ENCODE measurements around the gene BIN1. TPM values are rescaled to one million over a fixed set of nuclear protein-coding genes. Genes with fewer than 3 reads are reported as not detected.

Gene BIN1
- total and polyA plus RNA-seq, 2 experiments from 2014 or later: 23.9 to 33.0 TPM

DNA sequence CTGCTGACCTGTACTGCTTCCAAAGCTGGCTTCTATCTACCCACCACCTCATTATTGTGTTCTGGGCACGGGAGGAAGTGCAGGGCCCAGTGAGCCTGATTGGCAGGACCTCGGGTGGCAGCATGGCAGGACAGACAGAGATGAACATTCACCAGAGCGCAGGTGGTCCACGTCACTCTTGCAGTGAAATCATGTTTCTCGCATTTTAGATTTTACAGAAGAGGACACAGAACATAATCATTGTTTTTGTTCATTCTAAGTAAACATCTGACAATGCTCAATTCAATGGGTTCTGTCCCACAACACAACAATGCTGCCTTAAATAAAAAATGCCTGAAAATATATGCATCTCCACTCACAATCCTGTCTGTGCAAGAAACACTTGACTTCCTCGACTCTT is 11.5 kb upstream of the BIN1 start:
- in situ Hi-C loops (cut with MboI): no loop called here
- H3K9me3 ChIP-seq (ENCODE audit: low read depth): no peaks in the 10 kb centered on the region
- TF ChIP-seq EZH2 (IDR thresholded peaks at IDR 0.05; ENCODE audit: insufficient read depth, poor library complexity, severe bottlenecking): no peak
- TF ChIP-seq EZH2phosphoT487 (IDR thresholded peaks at IDR 0.05; ENCODE audit: insufficient read depth, low read depth): no peak

DNA sequence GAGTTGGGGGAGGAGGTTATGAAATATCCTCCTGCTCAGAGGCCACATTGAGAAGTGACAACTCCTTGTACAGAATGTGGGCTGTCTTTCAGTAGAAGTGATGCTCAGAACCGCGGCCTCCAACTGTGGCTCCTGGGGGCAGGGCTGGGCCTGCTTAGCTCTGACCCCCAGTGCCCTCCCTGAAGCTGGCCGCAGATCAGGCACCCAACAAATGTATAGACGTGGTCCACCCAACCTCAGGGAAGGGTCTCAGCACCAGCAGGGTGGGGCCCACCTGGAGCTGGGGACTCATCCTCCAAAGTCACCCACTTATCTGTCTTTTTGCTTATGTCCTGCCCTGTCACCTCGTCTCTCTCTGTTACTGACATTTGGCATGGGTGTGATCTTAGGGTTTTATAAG is 11.1 kb upstream of the BIN1 start:
- Histone ChIP-seq H3K36me3 (ENCODE audit: low read depth) (no peaks in the 10 kb centered on the region), H2AFZ (no peak overlapping the region), H3K9me3 (ENCODE audit: low read depth) (no peaks in the 10 kb centered on the region), H3K9me2 (ENCODE audit: insufficient read depth) (no peaks in the 10 kb centered on the region), H3K4me2 (ENCODE audit: unreplicated experiment) (no peak overlapping the region), H3K4me1 (ENCODE audit: insufficient read depth) (peaks cover 17% of the 10 kb centered on the region), H3K4me3 (no peak overlapping the region), H3K9ac (no peak overlapping the region), H3F3A (ENCODE audit: insufficient read depth) (peaks cover 18% of the 10 kb centered on the region), H3K27ac (no peak overlapping the region), H3K79me2 (ENCODE audit: insufficient read depth) (no peaks in the 10 kb centered on the region), H3K27me3 (replicated peaks; ENCODE audit: insufficient read depth) (no peaks in the 10 kb centered on the region; the same call in 1 of the 2 replicates), H4K20me1 (ENCODE audit: insufficient read depth) (no peaks in the 10 kb centered on the region)
- WGBS, 2 experiments (ENCODE audit: low coverage in 1 of 2, low lambda C conversion rate in 2 of 2, missing lambda C conversion rate in 2 of 2): 92 to 98% methylated on average over 5 of the region's 5 CpGs
- TF ChIP-seq EZH2 (IDR thresholded peaks at IDR 0.05; ENCODE audit: insufficient read depth, poor library complexity, severe bottlenecking) (no peak), EZH2phosphoT487 (IDR thresholded peaks at IDR 0.05; ENCODE audit: insufficient read depth, low read depth) (no peak)
- in situ Hi-C loops (cut with MboI): no loop called here
- no peak for DNase-seq

More for the DNA sequence above, 11.5 kb upstream of the BIN1 start:
- Histone ChIP-seq H3K36me3 (ENCODE audit: low read depth) (no peaks in the 10 kb centered on the region), H3K4me2 (ENCODE audit: unreplicated experiment) (no peak overlapping the region), H3K27me3 (replicated peaks; ENCODE audit: insufficient read depth) (no peaks in the 10 kb centered on the region; the same call in 1 of the 2 replicates), H4K20me1 (ENCODE audit: insufficient read depth) (no peaks in the 10 kb centered on the region), H3K9me2 (ENCODE audit: insufficient read depth) (no peaks in the 10 kb centered on the region), H3K4me1 (ENCODE audit: insufficient read depth) (peaks cover 17% of the 10 kb centered on the region), H3K27ac (no peak overlapping the region), H3K4me3 (no peak overlapping the region), H2AFZ (no peak overlapping the region), H3K79me2 (ENCODE audit: insufficient read depth) (no peaks in the 10 kb centered on the region), H3K9ac (no peak overlapping the region), H3F3A (ENCODE audit: insufficient read depth) (peaks cover 18% of the 10 kb centered on the region)
- 88 to 92% methylated on average over 6 of the region's 6 CpGs for WGBS, 2 experiments (ENCODE audit: low coverage in 1 of 2, low lambda C conversion rate in 2 of 2, missing lambda C conversion rate in 2 of 2)
- DNase-seq: no peak

DNA sequence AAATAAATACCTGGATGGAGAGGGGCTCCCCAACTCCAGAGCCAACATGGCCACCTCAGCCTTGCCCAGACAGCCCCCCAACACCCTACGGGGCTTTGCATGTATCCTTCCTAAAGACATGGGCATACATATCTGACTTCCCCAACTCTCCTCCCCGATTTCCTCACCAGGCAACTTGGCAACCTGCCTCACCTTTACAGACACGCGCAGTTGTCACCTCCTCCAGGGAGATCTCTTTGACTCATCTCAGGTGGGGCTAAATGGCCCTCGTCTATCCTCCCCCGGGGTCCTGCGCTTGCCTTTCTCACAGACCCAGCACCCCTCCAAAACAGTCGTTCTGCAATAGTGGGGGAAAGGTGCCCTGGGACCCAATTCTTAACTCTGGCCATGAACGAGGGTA is 10.6 kb upstream of the BIN1 start:
- DNase-seq: no peak
- H3K4me2 ChIP-seq (ENCODE audit: unreplicated experiment): no peak overlapping the region
- no peak overlapping the region for H3K9ac ChIP-seq
- H3K9me3 ChIP-seq (ENCODE audit: low read depth): no peaks in the 10 kb centered on the region
- no peaks in the 10 kb centered on the region; the same call in 1 of the 2 replicates for H3K27me3 ChIP-seq (replicated peaks; ENCODE audit: insufficient read depth)
- no peaks in the 10 kb centered on the region for H3K79me2 ChIP-seq (ENCODE audit: insufficient read depth)
- H3K27ac ChIP-seq: no peak overlapping the region
- no peak overlapping the region for H2AFZ ChIP-seq
- no peaks in the 10 kb centered on the region for H3K9me2 ChIP-seq (ENCODE audit: insufficient read depth)
- 90 to 91% methylated on average over 9 of the region's 9 CpGs for WGBS, 2 experiments (ENCODE audit: low coverage in 1 of 2, low lambda C conversion rate in 2 of 2, missing lambda C conversion rate in 2 of 2)
- TF ChIP-seq EZH2phosphoT487 (IDR thresholded peaks at IDR 0.05; ENCODE audit: insufficient read depth, low read depth) (no peak), EZH2 (IDR thresholded peaks at IDR 0.05; ENCODE audit: insufficient read depth, poor library complexity, severe bottlenecking) (no peak)
- no peak overlapping the region for H3K4me3 ChIP-seq
- peaks cover 18% of the 10 kb centered on the region for H3F3A ChIP-seq (ENCODE audit: insufficient read depth)
- no peaks in the 10 kb centered on the region for H4K20me1 ChIP-seq (ENCODE audit: insufficient read depth)
- in situ Hi-C loops (cut with MboI): no loop called here
- peaks cover 17% of the 10 kb centered on the region for H3K4me1 ChIP-seq (ENCODE audit: insufficient read depth)
- no peaks in the 10 kb centered on the region for H3K36me3 ChIP-seq (ENCODE audit: low read depth)

DNA sequence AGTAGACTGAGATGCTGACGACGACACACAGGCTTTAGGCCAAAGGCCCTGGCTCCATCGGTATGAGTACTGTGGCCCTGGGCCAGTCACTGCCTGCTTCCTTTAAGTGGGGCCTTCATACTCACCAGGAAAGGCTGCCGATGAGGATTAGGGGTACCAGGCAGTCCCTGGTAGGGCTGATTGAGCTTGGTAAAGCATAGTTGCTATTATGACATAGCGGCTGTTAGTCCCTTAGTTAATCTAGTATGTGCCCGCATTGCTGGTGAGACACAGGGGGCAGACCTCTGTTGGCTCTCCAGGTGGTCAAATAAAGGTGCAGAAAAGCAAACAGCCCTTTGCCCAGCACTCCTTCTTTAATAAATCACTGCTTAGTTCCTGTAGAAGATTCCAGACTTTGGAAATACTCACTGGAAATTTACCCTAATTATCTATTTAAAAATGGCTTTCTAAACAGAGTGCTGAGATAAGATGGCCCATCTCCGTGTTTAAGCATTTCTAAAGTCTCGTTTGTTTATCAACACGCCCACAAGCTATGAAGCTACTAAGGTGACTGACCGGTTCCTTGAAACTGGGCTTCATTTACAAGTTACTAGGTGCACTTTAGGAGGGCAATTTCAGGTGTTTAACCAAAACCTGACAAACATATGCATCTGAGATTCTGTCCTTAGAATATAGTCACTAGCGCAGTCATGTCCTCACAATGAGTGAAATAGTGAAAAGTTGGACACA is 8.7 kb upstream of the BIN1 start:
- H3K27me3 ChIP-seq (replicated peaks; ENCODE audit: insufficient read depth): no peaks in the 10 kb centered on the region; the same call in 1 of the 2 replicates
- WGBS, 2 experiments (ENCODE audit: low coverage in 1 of 2, low lambda C conversion rate in 2 of 2, missing lambda C conversion rate in 2 of 2): 83 to 85% methylated on average over 11 of the region's 11 CpGs
- H2AFZ ChIP-seq: no peak overlapping the region
- TF ChIP-seq EZH2 (IDR thresholded peaks at IDR 0.05; ENCODE audit: insufficient read depth, poor library complexity, severe bottlenecking): no peak
- TF ChIP-seq EZH2phosphoT487 (IDR thresholded peaks at IDR 0.05; ENCODE audit: insufficient read depth, low read depth): no peak
- H3K9ac ChIP-seq: no peak overlapping the region
- no peaks in the 10 kb centered on the region for H4K20me1 ChIP-seq (ENCODE audit: insufficient read depth)
- no peaks in the 10 kb centered on the region for H3K9me2 ChIP-seq (ENCODE audit: insufficient read depth)
- H3K79me2 ChIP-seq (ENCODE audit: insufficient read depth): no peaks in the 10 kb centered on the region
- no peak for DNase-seq
- no peaks in the 10 kb centered on the region for H3K9me3 ChIP-seq (ENCODE audit: low read depth)
- no peak overlapping the region for H3K4me3 ChIP-seq
- no peaks in the 10 kb centered on the region for H3K36me3 ChIP-seq (ENCODE audit: low read depth)
- no peak overlapping the region for H3K4me2 ChIP-seq (ENCODE audit: unreplicated experiment)
- no peaks in the 10 kb centered on the region for H3F3A ChIP-seq (ENCODE audit: insufficient read depth)
- H3K4me1 ChIP-seq (ENCODE audit: insufficient read depth): peaks cover under 1% of the 10 kb centered on the region; the same call in 1 of the 2 replicates
- no peak overlapping the region for H3K27ac ChIP-seq
- in situ Hi-C loops (cut with MboI): no loop called here
